Measurements from ENCODE around the gene TMEM190. TPM values are rescaled to one million over a fixed set of nuclear protein-coding genes. Genes with fewer than 3 reads are reported as not detected.
A peak's percentile ranks its signal among the peaks of the same experiment; 100 is the strongest.

Gene TMEM190
- total RNA-seq, 1 donor from 2014 or later = 2.5 TPM

DNA sequence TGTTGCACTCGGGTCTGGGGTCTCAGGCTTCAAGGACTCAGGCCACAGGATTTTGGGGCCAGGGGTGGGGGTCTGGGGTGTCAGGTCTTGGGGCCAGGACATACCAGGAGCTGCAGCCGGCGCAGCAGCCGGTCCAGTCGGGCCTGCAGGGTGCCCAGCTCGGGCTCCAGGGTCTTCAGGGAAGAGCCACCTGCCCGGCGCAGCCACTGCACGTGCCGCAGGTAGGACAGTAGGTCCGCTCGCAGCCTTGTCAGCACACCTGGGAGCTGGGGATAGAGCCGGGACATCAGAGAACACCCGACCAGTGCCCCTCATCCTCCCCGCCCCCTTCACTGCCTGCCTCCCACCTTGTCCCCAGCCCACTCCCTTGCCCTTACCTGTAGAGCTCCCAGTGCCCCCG is 8.5 kb upstream of the TMEM190 start:
- no peak overlapping the region for H3K27ac ChIP-seq (ENCODE audit: low read depth, low read length)

GRCh38 chr19:55368701-55369563 is 7.7 kb upstream of the TMEM190 start:
- H3K9ac ChIP-seq (ENCODE audit: low read length) = peak overlapping the region; percentile 88
- H2AFZ ChIP-seq (ENCODE audit: low read depth, low read length) = peak overlapping the region; percentile 50
- Mint-ChIP-seq H3K4me3 (ENCODE audit: unreplicated experiment) (peak overlapping the region; percentile 83), H3K27ac (ENCODE audit: unreplicated experiment) (peak overlapping the region; percentile 47), H3K4me1 (ENCODE audit: low read depth, unreplicated experiment) (peaks cover 27% of the 10 kb centered on the region), H3K27me3 (ENCODE audit: low read depth, unreplicated experiment) (no peaks in the 10 kb centered on the region), H3K36me3 (ENCODE audit: low read depth, unreplicated experiment) (peaks cover 12% of the 10 kb centered on the region), H3K9me3 (ENCODE audit: unreplicated experiment) (no peaks in the 10 kb centered on the region)
- H3K4me3 ChIP-seq (ENCODE audit: insufficient read depth, low read depth, low read length) = peak overlapping the region; percentile 72
- H4K20me1 ChIP-seq (ENCODE audit: insufficient read depth, low read length) = peaks cover 34% of the 10 kb centered on the region
- peaks cover 31% of the 10 kb centered on the region for H3K79me2 ChIP-seq (ENCODE audit: insufficient read depth, low read length)
- H3K9me3 ChIP-seq (ENCODE audit: insufficient read depth, low read depth, low read length) = no peaks in the 10 kb centered on the region
- peaks cover 14% of the 10 kb centered on the region for H3K36me3 ChIP-seq (ENCODE audit: insufficient read depth, low read length)
- FAIRE-seq (no peak), DNase-seq (ENCODE audit: low read depth) (peak; percentile 34)
- no peak for TF ChIP-seq CTCF (IDR thresholded peaks at IDR 0.05; ENCODE audit: insufficient read depth, low read depth, low read length)
- TF ChIP-seq EZH2 (IDR thresholded peaks at IDR 0.05; ENCODE audit: insufficient read depth, low read length) = no peak
- H3K27ac ChIP-seq (ENCODE audit: low read depth, low read length) = peak overlapping the region; percentile 70
- H3K4me2 ChIP-seq (ENCODE audit: low read length) = peak overlapping the region; percentile 97
- H3K4me1 ChIP-seq (ENCODE audit: insufficient read depth, low read length) = peaks cover 38% of the 10 kb centered on the region
- H3K27me3 ChIP-seq (ENCODE audit: insufficient read depth, low read length) = no peaks in the 10 kb centered on the region

More for the DNA sequence above, 8.5 kb upstream of the TMEM190 start:
- FAIRE-seq = no peak
- Histone ChIP-seq H3K9ac (ENCODE audit: low read length) (peak overlapping the region; percentile 88), H3K36me3 (ENCODE audit: insufficient read depth, low read length) (peaks cover 14% of the 10 kb centered on the region), H2AFZ (ENCODE audit: low read depth, low read length) (no peak overlapping the region), H3K4me3 (ENCODE audit: insufficient read depth, low read depth, low read length) (peak overlapping the region; percentile 72), H3K4me1 (ENCODE audit: insufficient read depth, low read length) (peaks cover 29% of the 10 kb centered on the region), H3K79me2 (ENCODE audit: insufficient read depth, low read length) (peaks cover 31% of the 10 kb centered on the region), H3K4me2 (ENCODE audit: low read length) (peak overlapping the region; percentile 97), H4K20me1 (ENCODE audit: insufficient read depth, low read length) (peaks cover 36% of the 10 kb centered on the region), H3K27me3 (ENCODE audit: insufficient read depth, low read length) (no peaks in the 10 kb centered on the region), H3K9me3 (ENCODE audit: insufficient read depth, low read depth, low read length) (no peaks in the 10 kb centered on the region)
- TF ChIP-seq EZH2 (IDR thresholded peaks at IDR 0.05; ENCODE audit: insufficient read depth, low read length) (no peak), CTCF (IDR thresholded peaks at IDR 0.05; ENCODE audit: insufficient read depth, low read depth, low read length) (no peak)
- H3K4me3 Mint-ChIP-seq (ENCODE audit: unreplicated experiment) = peak overlapping the region; percentile 83
- H3K27me3 Mint-ChIP-seq (ENCODE audit: low read depth, unreplicated experiment) = no peaks in the 10 kb centered on the region
- H3K36me3 Mint-ChIP-seq (ENCODE audit: low read depth, unreplicated experiment) = peaks cover 12% of the 10 kb centered on the region
- no peaks in the 10 kb centered on the region for H3K9me3 Mint-ChIP-seq (ENCODE audit: unreplicated experiment)
- no peak for DNase-seq (ENCODE audit: low read depth)
- no peak overlapping the region for H3K27ac Mint-ChIP-seq (ENCODE audit: unreplicated experiment)
- H3K4me1 Mint-ChIP-seq (ENCODE audit: low read depth, unreplicated experiment) = peaks cover 25% of the 10 kb centered on the region

Data from astrocyte (in vitro differentiated cells and primary cell).